VCaP (cell line): Measurements from ENCODE around the gene ARNT2.

ENCODE experiments used
- H3K27ac ChIP-seq: fragments of 450-650 bp; 2 replicates; pipeline ENCODE4 v1.5.1; 2017
- CTCF ChIP-seq: fragments of 450-650 bp; conservative IDR thresholded peaks from 2 replicates; pipeline ENCODE4 v1.5.1; 2017; ENCODE audit warnings: mild to moderate bottlenecking, moderate library complexity

The ARNT2 gene

GRCh38 chr15:80404057-80404760 is at the start of gene ARNT2:
ARNT2 (plus strand) TSS chr15:80404382; CDS start chr15:80404516, 134 bp downstream.
- no peak for TF ChIP-seq CTCF
- H3K27ac ChIP-seq = peak within 1 kb of the TSS; percentile 87

GRCh38 chr15:80367094-80367493 is 37.1 kb upstream of the ARNT2 start:
- TF ChIP-seq CTCF = no peak; the same call in none of the 2 replicates

GRCh38 chr15:80367661-80368060 is 36.5 kb upstream of the ARNT2 start:
- TF ChIP-seq CTCF = no peak
- H3K27ac ChIP-seq = no peak overlapping the region

More at GRCh38 chr15:80367094-80367493, 37.1 kb upstream of the ARNT2 start:
- no peak overlapping the region for H3K27ac ChIP-seq

- no peak for TF ChIP-seq CTCF
- H3K27ac ChIP-seq = no peak overlapping the region
Measured at GRCh38 chr15:80371924-80372323, 32.3 kb upstream of the ARNT2 start.

- TF ChIP-seq CTCF = no peak
- no peak overlapping the region for H3K27ac ChIP-seq
Measured at GRCh38 chr15:80374441-80374840, 29.7 kb upstream of the ARNT2 start.

GRCh38 chr15:80375968-80376891 is 28.0 kb upstream of the ARNT2 start:
- no peak for TF ChIP-seq CTCF
- H3K27ac ChIP-seq = no peak overlapping the region

- H3K27ac ChIP-seq = no peak overlapping the region
- no peak for TF ChIP-seq CTCF
Measured at GRCh38 chr15:80379693-80380092, 24.5 kb upstream of the ARNT2 start.
